Myocyte (in vitro differentiated cells): Measurements from ENCODE around the gene GRIK4. TPM values are rescaled to one million over a fixed set of nuclear protein-coding genes. Genes with fewer than 3 reads are reported as not detected.

Experiments
- DNase-seq: peaks from one replicate; pipeline ENCODE4 v3.0.0-alpha.2; 2012; ENCODE audit warnings: low read depth
- total RNA-seq: library from RNA; depleted of rRNA; stranded (reverse); fragments of >200 nt; gene quantifications from 2 replicates; pipeline ENCODE4 v1.2.3, GENCODE V29; 2014

Gene GRIK4
- total RNA-seq, 1 donor from 2014 or later = 0.27 TPM

DNA sequence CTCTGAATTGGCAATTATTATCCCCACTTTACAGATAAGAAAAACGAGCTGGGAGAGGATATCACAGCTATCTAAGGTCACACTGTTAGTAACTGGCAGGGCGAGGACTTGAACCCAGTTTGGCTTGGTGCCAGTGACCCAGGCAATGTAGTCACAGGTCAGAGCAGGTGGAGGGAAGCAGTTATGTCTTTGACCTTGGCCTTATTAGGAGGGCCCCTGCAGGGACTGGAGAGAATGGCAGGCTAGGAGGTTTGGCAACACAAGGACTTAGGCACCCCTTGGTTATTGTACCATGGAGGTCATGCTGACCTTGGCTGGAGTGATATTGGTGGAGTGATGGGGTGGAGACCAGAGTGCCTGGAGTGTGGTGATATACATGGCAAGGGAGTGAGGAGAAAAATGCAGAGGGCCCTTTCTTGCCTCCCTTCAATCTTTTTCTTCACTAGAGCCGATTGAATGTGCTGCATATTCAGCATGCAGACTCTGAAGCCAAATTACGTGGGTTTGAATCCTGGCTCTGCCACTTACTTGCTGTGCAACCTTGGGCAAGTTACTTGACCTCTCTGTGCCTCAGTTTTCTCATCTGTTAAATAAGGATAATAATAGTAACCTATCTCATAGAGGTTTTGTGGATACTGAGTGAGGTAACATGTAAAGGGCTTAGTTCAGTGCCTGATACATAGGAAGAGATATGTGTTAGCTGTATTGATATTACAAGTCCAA is 419.7 kb downstream of the GRIK4 start:
- DNase-seq = no peak

DNA sequence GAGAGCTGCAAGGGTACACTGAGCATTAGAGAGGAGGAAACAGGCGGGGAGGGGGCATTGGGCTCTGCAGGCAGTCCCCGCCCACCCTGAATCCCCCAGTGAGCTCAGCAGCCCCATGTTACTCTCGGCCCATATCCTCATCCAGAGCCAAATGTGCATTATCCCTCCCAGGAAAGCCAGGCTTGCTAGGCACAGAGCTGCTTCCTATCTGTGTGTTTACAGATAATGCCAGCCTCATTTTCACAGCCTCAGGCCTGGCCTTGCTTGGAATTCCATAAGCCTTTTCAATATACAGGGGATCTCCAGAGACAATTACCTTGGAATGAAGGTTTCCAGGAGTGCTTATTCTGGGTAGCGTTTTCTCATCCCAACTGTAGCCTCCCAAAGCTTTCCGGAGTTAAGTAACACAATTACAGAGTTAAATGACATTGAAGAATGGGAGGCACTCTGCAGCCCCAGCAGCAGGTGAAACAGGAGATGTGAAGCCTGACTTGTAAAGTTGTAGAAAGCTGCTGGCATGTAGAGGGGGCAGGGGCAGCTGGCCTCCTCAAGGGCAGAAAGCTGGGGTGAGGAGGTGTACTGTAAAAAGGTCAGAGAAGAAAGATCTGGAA is 420.9 kb downstream of the GRIK4 start:
- no peak for DNase-seq

DNA sequence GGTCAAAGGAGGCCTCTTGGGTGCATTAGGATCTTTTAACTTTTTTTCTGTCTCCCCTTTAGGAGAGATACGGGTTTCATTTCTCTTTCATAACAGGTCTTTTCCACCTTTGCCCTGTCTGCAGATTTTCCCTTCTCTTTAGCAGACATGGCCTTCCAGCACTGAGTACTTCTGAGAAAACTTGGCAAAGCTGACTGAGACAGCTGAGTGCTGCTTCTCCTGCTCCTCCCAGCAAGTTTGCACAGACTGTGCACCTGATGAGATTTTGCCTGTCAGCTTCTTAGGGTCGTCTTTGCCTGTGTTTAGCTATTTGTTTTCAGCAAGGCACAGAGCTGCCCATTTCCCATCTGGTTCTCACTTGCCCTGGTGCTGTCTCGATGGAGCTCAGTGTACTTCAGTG is 424.8 kb downstream of the GRIK4 start:
- DNase-seq = no peak

DNA sequence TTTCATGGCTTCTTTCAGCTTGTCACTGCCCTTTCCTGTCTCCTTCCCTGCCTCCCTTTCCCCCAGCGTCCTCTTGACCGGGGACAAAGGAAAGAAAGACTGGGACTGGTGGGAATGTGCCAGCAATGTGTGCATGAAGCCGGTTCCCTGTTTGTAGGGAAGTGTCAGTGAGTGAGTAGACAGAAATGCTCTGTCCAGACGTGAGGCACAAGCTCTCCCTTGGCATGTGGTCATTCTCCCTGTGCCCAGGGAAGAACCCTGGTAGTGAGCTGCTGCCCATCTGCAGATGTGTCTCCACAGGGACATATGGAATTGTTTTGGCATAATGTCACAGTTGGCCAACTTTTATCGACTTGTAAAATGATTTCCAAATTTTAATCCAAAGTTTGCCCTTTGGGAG is 426.0 kb downstream of the GRIK4 start:
- no peak for DNase-seq

GRCh38 chr11:120938260-120938659 is 426.7 kb downstream of the GRIK4 start:
- no peak for DNase-seq

DNA sequence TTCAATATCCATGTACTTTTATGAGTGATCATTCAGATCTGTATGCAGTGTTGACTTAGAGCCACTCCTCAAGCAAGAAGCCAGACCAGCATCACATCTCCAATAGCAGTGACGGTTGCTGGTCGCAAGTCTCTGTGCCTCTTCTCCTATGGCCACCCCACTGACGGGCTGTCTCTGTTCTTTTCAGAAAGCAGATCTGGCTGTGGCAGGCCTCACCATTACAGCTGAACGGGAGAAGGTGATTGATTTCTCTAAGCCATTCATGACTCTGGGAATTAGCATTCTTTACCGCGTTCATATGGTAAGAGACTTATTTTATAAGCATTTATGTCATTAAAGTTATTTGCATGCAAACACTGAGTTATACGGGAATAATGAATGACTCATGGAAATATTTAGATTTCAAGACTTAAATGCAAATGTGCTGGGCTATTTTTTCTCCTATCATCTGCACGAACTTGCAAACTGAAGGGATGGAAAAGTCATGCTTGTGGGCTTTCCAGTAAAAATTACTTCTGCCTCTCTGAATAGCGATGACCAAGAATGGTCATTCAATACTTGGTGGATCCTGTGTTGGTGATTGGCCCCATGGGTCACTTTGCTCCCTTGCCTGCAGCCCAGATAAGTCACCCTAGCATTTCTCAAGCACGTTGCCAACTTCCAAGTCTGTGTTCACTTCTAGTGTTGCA is 428.8 kb downstream of the GRIK4 start:
- no peak for DNase-seq

DNA sequence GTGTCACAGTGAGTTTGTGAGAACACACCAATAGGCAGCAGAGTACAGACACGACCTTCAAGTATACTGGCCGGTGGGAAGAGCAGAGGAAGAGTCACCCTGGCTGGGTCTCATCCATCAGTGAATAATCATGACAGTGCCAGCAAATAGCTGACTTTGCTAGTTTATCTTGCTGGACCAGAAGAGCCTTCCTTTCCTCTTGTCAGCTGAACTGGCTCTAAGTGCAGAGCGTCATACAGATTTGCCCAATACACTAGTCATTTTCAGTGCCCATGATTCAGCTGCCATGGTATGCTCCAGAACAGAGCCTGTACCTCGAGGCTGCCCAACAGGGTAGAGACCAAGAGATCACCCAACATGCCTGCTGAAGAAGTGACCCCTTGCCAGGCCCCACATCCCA is 429.5 kb downstream of the GRIK4 start:
- no peak for DNase-seq

DNA sequence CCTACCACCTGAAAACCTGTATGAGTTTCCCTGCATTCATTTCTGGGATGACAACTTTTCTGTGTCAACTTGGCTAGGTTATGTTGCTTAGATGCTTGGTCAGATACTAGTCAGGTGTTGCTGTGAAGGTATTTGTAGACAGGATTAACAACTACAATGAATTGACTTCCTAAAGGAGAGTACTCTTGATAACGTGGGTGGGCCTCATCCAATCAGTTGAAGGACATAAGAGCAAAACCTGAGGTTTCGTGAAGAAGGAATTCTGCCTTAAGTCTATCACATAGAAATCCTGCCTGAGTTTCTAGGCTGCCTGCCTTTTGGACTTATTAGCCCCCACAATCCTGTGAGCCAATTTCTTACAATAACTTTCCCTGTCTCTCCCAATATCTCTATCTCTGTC is 431.2 kb downstream of the GRIK4 start:
- DNase-seq = no peak

GRCh38 chr11:120945042-120945441 is 433.5 kb downstream of the GRIK4 start:
- DNase-seq = no peak

GRCh38 chr11:120950880-120951279 is 439.3 kb downstream of the GRIK4 start:
- DNase-seq = peak; percentile 57

- peak; percentile 89 for DNase-seq
Observed at GRCh38 chr11:120952461-120953434, 441.2 kb downstream of the GRIK4 start.

GRCh38 chr11:120954381-120954780 is 442.8 kb downstream of the GRIK4 start:
- no peak for DNase-seq

DNA sequence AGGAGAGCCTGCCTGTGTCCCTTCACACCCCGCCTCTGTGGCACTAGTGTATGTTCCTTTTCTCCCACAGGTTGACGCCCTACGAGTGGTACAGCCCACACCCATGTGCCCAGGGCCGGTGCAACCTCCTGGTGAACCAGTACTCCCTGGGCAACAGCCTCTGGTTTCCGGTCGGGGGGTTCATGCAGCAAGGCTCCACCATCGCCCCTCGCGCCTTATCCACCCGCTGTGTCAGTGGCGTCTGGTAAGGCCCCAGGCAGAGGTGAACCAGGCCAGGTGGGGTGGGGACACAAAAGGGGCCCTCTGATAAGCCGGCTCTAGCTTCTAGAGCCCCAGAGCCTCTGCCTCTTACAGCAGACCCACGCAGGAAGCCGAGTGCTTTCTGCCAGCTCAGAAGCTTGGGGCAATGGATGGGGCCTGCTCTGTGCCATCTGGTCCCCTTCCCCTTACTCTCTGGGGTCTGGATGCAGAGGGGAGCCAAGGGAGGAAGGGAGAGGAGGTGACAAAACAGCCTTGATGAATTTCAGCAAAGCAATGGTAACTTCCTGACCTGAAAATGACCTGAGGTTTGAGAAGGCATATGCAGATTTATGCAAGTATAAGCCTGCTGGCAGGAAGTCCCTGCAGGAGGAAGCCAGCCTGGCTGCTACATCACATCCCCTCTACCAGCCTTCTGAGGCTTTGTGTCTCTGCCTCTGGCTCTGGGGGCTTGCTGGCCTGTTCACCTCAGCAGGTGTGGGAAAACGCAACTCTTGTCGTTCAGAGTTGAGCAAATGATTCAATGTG is 445.4 kb downstream of the GRIK4 start:
- no peak for DNase-seq

GRCh38 chr11:120958185-120958584 is 446.6 kb downstream of the GRIK4 start:
- DNase-seq = no peak

GRCh38 chr11:120959189-120959588 is 447.6 kb downstream of the GRIK4 start:
- no peak for DNase-seq

- DNase-seq = no peak
Observed at GRCh38 chr11:120964857-120965256, 453.3 kb downstream of the GRIK4 start.

- no peak for DNase-seq
Observed at GRCh38 chr11:120966840-120967239, 455.3 kb downstream of the GRIK4 start.

DNA sequence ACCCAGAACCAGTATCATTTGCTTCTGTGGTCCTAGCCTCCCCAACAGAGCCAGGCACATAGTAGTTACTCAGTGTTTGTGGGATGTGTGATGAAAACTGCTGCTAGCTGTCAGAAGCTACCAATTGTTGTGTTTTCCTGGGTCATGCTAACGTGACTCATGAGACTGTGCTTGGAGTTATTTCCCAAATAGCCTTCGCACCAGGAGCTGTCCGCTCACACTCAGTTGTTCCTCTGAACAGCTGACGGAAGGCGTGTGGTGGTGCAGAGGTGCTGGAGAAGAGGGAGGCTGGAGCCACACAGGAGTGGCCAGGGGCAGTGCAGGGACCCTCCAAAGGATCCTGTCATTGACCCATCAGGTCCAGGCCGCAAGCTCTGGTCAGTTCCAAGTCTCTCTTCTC is 458.4 kb downstream of the GRIK4 start:
- peak; percentile 88 for DNase-seq

DNA sequence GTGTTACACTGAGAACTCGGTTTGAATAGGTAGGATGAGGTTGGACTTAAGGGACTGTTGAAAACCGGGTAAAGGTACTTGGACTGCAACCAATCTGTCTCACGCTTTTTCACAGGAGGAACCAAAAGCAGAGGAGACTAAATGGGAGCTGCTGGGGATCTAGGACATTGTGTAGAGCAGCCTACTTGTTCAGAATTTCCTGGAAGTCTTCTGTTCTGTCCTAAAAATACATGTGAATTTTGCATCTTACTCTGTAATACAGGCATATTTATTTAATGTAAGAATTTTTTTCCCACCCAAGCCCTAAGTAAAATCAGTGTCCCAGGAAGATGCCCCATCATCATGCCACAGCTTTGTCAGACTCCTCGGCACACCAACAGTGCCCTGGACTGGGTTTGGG is 460.3 kb downstream of the GRIK4 start:
- no peak for DNase-seq

GRCh38 chr11:120972621-120973020 is 461.1 kb downstream of the GRIK4 start:
- DNase-seq = peak; percentile 34

DNA sequence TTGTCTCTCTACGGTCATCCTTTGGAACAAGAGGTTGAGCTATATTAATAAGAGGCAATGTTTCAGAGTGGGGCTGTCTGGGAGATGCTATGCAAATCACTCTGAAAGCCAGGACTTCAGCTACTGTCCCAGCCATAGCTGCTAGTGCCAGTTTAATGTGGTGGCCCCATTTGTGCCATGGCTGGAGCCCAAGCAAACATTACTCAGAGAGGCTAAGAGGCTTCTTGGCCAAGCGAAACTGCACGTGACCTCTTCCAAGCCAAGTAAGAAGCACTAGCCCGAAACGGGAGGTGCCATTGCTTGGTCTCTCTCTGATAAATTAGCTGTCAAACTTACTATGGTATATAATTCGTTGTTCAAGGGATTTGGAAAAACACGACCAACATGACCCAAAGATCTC is 462.0 kb downstream of the GRIK4 start:
- DNase-seq = no peak
